Fibroblast of upper back skin (primary cell): ENCODE data around the gene PSORS1C2.
A peak's percentile ranks its signal among the peaks of the same experiment; 100 is the strongest.
"Not testable (repeated sequence)": the region's sequence is repeated elsewhere in the genome, so short reads cannot be mapped to it uniquely, and the experiment has no call there.

Source experiments
- DNase-seq: peaks from one replicate; pipeline ENCODE4 v3.0.0-alpha.2; 2013

Gene PSORS1C2

GRCh38 chr6:31138982-31139381 lies at the start of gene PSORS1C2:
Gene PSORS1C2 (minus strand): TSS chr6:31139066. CDS start chr6:31139026, 40 bp downstream.
- DNase-seq, result no peak

GRCh38 chr6:31187780-31188194 lies 48.9 kb upstream of the PSORS1C2 start:
- no peak for DNase-seq

GRCh38 chr6:31186052-31186734 lies 47.3 kb upstream of the PSORS1C2 start:
- DNase-seq, result no peak

GRCh38 chr6:31185695-31186051 lies 46.8 kb upstream of the PSORS1C2 start:
- not testable (repeated sequence) for DNase-seq

GRCh38 chr6:31183859-31184258 lies 45.0 kb upstream of the PSORS1C2 start:
- DNase-seq, result not testable (repeated sequence)

- not testable (repeated sequence) for DNase-seq
These were observed 44.4 kb upstream of the PSORS1C2 start for GRCh38 chr6:31183287-31183686.

GRCh38 chr6:31180500-31180899 lies 41.6 kb upstream of the PSORS1C2 start:
- peak; percentile 78 for DNase-seq

GRCh38 chr6:31179896-31180295 lies 41.0 kb upstream of the PSORS1C2 start:
- no peak for DNase-seq

- DNase-seq, result no peak
These were observed 40.1 kb upstream of the PSORS1C2 start for GRCh38 chr6:31179042-31179386.

GRCh38 chr6:31178143-31179041 lies 39.5 kb upstream of the PSORS1C2 start:
- peak; percentile 30 for DNase-seq

- DNase-seq, result peak; percentile 88
These were observed 37.1 kb upstream of the PSORS1C2 start for GRCh38 chr6:31175971-31176370.

- DNase-seq, result no peak
These were observed 35.5 kb upstream of the PSORS1C2 start for GRCh38 chr6:31174378-31174777.

- DNase-seq, result no peak
These were observed 34.5 kb upstream of the PSORS1C2 start for GRCh38 chr6:31173406-31173805.

GRCh38 chr6:31172973-31173384 lies 34.1 kb upstream of the PSORS1C2 start:
- DNase-seq, result no peak

- no peak for DNase-seq
These were observed 33.4 kb upstream of the PSORS1C2 start for GRCh38 chr6:31171931-31172905.

- no peak for DNase-seq
These were observed 32.3 kb upstream of the PSORS1C2 start for GRCh38 chr6:31170987-31171671.

- DNase-seq, result no peak
These were observed 31.7 kb upstream of the PSORS1C2 start, which contains the start of gene POU5F1 for GRCh38 chr6:31170600-31170881. Gene POU5F1 (minus strand): TSS chr6:31170682. CDS start chr6:31170620, 62 bp downstream.

- not testable (repeated sequence) for DNase-seq
These were observed 31.2 kb upstream of the PSORS1C2 start for GRCh38 chr6:31169858-31170599.

GRCh38 chr6:31169123-31169857 lies 30.4 kb upstream of the PSORS1C2 start:
- no peak for DNase-seq

- no peak for DNase-seq
These were observed 29.7 kb upstream of the PSORS1C2 start for GRCh38 chr6:31168606-31169005.

GRCh38 chr6:31165986-31166385 lies 27.1 kb upstream of the PSORS1C2 start:
- DNase-seq, result no peak
